Measurements from ENCODE around the gene KANSL1L.

DNA sequence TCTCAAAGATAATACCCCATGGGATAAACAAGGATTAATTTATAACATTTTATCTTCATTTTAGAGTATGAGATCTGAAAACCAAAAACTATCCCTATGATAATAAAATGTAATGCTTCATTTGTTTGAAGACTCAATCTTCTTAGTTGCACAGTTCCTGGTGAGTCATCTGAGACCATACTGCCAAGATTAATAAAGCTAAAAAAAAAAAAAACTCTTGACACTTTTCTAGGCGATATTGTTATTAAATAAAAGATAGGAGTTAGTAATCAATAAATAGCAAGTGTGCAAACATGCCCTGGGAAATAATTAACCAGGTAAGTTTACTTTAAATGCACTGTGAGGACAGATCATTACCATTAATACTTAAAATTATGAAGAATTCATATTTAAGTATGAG, 84.9 kb downstream of the KANSL1L start:
- no peak for TF ChIP-seq CTCF (IDR thresholded peaks at IDR 0.05)
- TF ChIP-seq POLR2AphosphoS5 (IDR thresholded peaks at IDR 0.05), result no peak
